ENCODE results near the gene VWA1.
A peak's percentile ranks its signal among the peaks of the same experiment; 100 is the strongest.
"Not testable (repeated sequence)": the region's sequence is repeated elsewhere in the genome, so short reads cannot be mapped to it uniquely, and the experiment has no call there.

VWA1 gene

DNA sequence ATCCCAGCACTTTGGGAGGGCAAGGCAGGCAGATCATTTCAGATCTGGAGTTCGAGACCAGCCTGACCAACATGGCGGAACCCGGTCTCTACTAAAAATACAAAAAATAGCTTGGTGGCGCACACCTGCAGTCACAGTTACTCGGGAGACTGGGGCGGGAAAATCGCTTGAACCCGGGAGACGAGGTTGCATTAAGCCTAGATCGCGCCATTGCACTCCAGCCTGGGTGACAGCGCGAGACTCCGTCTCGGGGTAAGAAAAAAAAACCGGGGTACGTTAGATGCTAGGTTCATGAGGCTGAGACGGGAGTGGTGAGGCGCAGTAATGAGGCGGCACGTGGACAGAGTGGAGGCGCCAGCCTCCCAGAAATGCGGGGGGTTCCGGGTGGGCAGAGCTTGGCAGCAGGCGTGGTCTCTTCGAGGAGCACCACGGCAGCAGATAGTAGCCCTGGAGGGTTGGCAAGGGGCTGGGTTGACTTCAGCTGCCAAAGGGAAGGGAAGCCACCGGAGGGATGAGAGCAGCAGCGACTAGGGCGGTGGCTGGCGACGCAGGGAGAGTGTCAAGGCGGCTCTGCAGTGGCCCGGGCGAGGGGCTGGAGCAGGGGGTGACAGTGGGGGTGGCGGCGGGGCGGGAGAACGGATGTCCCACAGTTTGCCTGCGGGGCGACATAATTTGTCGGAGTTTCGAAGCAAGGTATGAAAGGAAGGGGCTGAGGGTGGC, 29.2 kb upstream of the VWA1 start:
- no peak for DNase-seq

DNA sequence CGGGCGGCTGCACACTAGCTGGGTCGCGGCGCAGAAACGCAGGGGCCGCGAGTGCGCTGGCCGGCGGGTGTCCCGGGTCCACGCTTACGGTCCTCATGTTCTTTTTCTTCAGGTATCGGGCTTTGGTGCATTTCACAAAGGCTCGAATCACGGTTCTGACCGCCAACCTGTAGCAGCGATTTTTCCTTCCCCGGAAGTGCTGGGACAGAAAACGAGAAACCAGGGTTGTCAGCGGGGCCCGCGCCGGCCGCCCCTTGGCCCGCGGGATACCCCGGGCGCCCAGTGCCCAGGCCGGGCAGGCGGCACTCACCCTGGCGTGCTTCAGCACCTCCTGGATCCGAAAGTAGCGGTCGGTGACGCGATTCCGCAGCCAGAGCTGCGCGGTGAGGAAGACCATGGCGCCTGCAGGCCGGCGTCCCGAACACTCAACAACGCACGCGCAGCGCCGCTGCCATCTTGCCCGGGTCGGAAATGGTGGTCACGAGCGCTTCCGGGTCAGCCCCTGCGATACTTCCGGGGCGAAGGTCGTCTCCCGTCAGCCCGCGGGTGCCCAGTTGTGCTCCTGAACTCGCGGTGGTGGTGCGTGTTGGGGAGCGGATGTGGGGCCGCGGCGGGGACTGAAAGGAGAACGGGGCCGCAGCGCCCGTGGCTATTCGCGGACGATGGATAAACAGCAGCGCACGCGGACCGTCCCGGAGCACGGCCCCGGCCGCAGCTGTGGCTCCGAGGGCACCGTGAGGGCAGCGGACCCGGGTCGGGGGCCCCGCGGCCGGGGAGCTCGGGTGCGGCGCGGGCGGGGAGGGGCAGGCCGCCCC, 28.5 kb upstream of the VWA1 start, which contains the start of gene MRPL20:
MRPL20 (minus strand) TSS at position 473 of the 815 bp plus-strand sequence; CDS start at position 397, 76 bp downstream.
- DNase-seq = peak; percentile 93 to 94

DNA sequence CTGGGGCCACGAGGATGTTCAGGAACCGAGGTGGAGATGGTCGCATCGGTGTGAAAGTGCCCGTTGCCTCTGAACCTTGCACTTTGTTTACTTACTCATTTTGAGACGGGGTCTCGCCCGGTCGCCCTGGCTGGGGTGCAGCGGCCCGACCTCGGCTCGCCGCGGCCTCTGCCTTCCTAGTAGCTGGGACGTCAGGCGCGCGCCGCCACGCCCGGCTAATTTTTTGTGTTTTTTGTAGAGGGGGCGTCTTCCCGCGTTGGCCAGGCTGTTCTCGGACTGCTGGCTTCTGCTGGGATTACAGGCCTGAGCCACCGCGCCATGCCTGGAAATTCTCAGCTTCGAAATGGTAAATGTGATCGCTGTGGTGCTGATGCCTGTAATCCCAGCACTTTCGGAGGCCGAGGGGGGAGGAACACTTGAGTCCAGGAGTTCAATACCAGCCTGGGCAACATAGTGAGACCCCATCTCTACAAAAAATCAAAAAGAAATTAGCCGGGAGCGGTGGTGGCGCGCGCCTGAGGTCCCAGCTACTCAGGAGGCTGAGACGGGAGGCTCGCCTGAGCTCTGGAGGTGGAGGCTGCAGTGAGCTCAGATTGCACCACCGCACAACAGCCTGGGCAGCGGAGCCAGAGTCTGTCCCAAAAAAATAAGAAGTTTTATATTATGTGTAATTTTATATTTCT, 27.7 kb upstream of the VWA1 start:
- no peak for DNase-seq

- DNase-seq = not testable (repeated sequence)
These were observed 25.3 kb upstream of the VWA1 start for GRCh38 chr1:1410238-1410637.

GRCh38 chr1:1411626-1412025, 23.9 kb upstream of the VWA1 start:
- DNase-seq = no peak

- not testable (repeated sequence) for DNase-seq
These were observed 23.1 kb upstream of the VWA1 start for GRCh38 chr1:1412311-1412902.

DNA sequence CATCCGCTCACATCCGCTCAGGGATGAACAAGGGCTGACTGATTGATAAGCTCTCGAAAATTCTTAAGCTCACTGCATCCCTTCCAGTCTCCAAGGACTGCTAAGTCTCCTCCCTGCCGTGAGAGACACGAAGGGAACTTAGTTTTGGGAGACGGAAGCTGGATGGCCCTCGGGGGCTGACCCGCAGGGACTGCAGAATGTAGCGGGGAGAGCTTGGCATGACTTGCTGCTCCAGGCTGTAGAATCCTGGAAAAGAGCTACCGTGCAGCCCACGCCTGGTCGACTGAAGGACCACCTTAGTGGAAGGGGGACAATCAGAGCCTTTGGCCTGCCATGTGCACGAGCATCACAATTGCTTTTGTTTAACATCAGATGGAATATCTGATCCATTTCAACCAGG, 19.7 kb upstream of the VWA1 start:
- no peak for DNase-seq

GRCh38 chr1:1417396-1417795, 18.1 kb upstream of the VWA1 start:
- not testable (repeated sequence) for DNase-seq

- not testable (repeated sequence) for DNase-seq
These were observed 17.5 kb upstream of the VWA1 start for GRCh38 chr1:1417825-1418463.

DNA sequence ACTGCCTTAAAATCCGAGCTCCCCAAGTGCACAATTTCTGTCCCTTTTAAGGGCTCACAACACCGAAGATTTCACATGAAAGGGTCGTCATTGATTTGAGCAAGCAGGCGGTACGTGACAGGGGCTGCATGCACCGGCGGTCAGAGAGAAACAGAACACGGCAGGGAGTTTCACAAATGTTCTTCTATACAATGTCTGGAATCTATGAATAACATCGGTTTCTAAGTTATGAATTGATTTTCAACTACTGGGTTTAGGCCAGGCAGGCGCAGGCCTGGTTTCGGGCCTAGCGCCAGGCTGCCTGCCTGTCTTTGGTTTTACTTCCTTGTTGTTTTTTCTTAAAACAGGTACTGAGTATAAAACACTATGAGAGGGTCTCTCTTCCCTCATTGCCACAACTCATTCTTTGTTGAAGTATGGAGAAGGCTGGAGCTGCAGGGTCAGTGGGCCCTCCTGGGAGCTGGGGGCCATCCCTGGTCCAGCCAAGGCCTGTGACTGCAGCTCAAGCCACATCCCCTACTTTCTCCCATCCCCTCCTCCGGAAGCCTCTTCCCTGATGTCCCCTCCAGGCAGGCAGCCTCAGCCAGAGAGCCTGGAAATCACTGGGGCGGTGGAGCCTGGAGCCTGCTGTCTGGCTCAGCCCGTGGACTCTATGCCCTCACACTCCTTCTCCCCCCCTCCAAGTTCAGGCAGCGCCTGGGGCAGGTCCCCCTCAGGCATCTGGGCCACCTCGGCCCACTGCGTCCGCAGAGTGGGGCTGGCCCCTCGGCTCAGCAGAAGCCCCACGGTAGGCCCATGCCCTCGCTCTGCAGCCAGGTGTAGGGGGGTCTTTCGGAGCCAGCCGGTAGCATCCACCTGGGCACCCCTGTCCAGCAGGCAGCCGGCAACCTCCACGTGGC, 16.8 kb upstream of the VWA1 start:
- DNase-seq = no peak

DNA sequence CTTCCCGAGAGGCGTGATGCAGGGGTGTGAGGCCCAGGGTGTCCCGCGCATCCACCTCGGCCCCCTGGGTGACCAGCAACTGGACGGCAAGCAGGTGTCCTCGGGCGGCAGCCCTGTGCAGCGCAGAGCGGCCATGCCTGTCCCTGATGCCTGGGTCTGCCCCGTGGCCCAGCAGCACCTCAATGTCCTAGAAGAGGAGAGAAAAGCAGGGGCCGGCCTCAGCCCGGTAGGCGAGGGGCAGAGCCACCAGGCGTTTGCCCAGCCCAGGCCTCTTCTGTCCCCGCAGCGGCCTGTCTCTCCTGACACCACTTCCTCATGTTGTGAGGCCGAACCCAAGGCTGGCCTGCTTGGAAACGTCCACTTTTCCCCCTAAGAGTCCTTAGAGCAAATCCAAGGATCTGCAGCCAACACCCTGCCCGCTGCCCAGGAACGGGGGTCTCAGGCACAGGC, 16.1 kb upstream of the VWA1 start:
- DNase-seq = no peak

GRCh38 chr1:1419813-1420653, 15.5 kb upstream of the VWA1 start:
- DNase-seq = no peak

DNA sequence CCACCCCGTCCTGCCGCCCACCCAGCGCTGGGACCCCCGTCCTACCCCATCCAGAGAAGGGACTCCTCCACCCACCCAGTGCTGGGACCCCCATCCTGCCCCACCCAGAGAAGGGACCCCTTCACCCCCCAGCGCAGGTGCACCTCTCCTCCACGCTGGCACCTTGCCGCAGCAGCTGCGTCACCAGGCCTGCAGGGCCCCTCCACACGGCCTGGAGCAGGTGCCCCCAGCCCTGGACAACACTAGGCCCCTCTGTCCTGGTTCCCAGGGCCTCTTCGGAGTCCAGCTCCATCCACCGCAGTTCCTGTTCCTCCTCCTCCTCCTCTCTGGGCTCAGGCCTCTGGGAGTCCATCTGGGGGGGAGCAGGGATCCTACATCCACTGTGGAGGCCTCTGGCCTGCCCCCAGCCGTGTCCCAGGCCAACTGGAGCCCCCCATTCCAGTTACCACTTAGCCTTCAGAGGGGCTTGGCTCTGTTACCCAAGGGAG, 14.8 kb upstream of the VWA1 start:
- DNase-seq = no peak

DNA sequence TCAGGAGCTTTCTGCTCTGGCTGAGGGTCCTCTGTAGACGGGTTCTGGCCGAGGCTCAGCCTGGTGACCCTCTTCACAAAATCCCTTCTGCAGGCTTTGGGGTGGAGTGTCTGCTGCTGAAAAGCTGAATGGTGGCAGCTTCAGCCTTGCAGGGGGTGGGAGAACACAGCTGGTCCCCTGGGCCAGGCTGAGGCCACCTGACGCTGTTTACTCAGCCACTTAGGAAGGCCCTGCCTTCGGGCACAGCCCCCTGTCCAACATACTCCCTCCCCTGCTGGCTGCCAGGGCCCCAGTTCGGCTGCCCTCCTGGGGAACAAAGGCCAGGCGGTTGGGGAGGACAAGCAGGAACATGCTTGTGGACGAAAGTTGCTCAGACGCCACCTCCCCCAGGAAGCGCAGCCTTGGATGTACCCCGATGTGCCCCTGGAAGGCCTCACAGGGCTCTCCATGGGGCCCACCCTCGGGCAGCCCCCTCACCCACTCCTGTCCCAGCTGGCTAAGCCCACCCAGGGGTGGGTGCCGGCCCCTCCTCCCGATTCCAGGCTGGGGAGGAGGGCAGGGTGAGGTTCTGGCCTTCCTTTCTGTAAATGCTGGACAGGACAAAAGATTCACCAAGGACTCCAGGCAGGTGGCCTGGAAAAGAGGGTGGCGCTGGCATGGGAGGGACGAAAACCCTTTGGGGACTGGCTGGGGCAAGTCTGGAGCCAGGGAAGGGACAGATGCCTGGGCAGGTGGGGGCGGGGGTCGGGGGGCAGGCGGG, 14.2 kb upstream of the VWA1 start, which contains the start of gene ANKRD65:
ANKRD65 (minus strand) TSS at position 130 of the 760 bp plus-strand sequence. CDS start 271 bp downstream, outside the sequence.
- DNase-seq = no peak

DNA sequence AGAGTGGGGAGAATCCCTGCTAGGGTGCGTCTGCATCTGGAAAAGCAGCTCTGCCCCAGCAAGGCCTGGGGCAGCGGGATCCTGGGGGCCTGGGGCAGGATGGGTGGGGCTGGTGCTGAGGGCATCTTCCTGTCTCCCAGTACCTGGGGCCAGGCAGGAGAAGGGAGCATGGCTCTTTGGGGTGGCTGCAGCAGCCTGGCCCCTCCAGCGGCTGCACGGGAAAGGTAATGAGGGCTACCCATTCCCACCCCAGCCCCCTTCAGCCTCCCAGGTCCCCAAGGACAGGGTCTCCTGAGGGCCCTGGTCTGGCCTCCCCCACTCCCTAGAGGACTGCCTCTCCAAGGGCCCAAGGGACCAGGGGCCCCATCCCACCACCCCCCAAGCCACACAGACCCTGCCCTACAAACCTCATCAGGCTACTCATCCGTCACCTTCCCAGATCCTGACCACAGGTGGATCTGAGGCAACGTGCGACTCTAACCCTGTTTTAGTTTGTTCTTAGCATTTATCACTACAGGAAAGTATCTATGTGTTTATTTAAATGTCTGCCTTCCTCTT, 13.5 kb upstream of the VWA1 start:
- DNase-seq = no peak

DNA sequence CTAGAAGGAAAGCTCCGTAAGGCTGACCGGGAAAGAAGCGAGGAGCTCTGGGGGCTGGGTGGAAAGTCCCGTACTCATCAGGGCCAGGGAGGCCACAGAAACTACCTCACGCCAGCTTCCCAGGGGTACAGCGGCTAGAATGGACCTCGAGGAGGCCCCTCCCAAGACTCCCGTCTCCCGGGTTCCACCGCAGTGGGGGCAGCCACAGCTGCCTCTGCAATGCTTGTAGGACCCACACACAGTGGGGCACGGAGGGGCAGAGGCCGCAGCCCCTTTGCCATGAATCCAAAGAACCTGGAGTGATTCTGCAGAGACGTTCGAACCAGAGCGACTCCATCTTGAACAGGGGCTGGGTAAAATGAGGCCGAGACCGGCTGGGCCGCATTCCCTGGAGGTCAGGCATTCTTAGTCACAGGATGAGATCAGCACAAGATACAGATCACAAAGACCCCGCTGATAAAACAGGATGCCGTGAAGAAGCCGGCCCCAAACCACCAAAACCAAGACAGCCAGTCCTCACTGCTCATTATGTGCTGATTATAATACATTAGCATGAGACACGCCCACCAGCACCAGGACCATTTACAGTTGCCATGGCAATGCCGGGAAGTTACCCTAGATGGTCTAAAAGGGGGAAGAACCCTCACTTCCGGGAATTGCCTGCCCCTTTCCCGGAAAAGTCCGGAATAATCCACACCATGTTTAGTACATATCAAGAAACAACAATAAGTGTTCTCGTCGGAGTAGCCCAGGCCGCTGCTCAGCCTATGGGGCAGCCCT, 12.8 kb upstream of the VWA1 start:
- no peak for DNase-seq

DNA sequence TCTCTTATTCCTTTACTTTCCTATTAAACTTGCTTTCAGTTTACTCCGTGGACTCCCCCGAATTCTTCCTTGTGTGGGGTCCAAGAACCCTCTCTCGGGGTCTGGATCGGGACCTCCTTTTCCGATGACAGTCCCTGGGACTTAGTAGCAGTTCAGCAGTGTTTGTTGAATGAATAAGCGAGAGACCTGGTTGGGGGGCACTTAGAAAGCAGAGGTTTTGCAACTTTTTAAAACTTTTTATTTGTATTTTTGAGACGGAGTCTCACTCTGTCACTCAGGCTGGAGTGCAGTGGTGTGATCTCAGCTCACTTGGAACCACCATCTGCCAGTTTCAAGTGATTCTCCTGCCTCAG, 12.3 kb upstream of the VWA1 start:
- no peak for DNase-seq

- DNase-seq = no peak
These were observed 10.8 kb upstream of the VWA1 start for GRCh38 chr1:1424707-1425106.

DNA sequence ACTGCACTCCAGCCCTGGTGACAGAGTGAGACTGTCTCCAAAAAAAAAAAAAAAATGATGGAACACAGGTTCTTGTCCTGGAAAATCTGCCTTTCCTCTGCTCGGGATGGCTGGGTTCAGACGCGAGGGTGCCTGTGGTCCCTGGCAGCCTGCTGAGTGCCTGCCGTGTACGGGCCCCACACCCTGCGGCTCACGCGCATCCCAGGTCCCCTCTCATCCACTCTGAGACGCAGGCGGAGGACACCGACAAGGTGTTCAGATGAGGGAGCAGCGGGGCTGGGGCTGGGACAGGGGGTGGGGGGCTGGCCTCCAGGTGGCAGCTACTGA, 10.1 kb upstream of the VWA1 start:
- DNase-seq = no peak
